Cerebellar nuclear complex (tissue), 1 donor: ENCODE measurements around the gene NFS1.
"Not testable (repeated sequence)": the region's sequence is repeated elsewhere in the genome, so short reads cannot be mapped to it uniquely, and the experiment has no call there.

Source experiments
- DNase-seq, 2 experiments: peaks; one replicate each; lab custom pipeline; 2025; lab: John Stamatoyannopoulos, UW

NFS1 gene

DNA sequence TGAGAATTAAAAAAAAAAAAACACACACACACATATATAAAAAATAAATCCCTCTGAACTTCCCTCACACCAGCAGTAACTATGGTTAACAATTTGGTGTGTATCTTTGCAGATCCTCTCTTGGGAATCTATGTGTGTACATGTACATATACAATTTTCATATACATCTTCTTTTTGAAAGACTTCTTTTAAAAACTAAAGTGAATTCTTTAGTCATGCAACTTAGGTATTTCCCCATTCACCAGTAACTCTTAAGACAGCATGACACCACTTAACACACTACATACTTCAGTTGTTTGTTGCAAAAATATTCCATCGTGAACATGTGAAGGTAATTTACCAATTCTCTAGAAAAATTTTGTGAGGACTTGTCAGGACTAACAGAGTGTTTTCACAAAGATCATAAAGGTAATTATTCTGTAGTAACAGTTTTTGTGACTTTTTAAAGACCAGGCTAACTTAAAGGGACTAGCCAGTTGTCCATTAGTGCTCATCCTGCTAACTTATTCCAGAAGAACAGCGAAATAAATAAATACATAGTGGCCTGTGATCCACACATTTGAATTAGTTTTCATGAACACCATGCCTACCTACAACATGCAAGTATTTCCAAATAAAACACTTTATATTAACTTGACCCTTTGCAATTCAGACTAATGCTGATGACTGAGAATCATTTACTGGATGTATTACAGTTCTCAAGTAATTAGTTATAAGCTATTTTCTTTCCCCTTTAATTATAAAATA lies 30.9 kb upstream of the NFS1 start:
- DNase-seq = no peak

DNA sequence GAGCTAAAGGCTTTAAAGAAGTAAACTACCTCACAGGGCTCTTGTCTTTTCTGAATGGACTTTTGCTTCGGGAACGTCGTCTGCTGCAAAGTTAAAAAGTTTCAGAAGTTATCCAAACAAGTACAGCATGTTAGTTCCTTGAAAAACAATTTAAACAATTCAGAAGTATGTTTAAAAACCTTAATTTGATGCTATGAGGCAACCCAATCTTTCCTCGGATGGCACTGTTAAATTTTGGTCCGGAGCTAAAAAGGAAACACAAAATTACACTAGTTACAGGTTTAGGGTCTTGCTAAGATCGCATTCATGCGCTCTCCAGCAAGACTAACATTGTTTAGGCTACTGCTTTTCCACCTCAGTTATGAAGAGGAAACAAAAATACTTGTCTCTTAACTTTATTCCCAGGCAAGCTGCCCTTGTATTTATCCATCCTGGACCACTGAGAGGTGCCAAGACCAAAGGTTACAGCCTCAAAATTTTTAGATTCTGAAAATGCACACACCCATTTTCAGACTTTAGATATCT lies 30.2 kb upstream of the NFS1 start:
- DNase-seq = no peak

DNA sequence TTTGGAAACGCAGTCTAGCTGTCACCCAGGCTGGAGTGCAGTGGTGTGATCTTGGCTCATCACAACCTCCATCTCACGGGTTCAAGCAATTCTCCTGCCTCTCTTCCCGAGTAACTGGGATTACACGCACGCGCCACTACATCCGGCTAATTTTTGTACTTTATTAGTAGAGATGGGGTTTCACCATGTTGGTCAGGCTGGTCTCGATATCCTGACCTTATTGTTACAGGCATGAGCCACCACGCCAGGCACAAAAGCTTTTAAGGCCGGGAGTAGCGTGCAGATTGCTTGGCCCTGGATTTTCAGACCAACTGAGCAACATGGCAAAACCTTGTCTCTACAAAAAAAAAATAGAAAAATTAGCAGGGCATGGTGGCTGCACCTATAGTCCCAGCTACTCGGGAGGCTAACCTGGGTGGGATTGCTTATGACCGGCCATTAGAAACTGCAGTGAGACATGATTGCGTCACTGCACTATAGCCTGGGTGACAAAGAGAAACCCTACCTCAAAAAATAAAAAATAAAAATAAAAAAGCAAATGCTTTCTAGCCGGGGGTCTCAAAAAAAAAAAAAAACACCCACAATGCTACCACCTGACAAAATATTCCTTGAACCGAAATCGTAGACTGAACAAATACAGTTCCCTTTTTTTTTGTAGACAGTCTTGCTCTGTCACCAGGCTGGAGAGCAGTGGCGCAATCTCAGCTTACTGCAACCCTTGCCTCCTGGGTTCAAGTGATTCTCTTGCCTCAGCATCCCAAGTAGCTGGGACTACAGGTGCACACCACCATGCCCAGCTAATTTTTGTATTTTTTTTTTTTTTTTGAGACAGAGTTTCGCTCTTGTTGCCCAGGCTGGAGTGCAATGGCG lies 27.9 kb upstream of the NFS1 start:
- no peak for DNase-seq

DNA sequence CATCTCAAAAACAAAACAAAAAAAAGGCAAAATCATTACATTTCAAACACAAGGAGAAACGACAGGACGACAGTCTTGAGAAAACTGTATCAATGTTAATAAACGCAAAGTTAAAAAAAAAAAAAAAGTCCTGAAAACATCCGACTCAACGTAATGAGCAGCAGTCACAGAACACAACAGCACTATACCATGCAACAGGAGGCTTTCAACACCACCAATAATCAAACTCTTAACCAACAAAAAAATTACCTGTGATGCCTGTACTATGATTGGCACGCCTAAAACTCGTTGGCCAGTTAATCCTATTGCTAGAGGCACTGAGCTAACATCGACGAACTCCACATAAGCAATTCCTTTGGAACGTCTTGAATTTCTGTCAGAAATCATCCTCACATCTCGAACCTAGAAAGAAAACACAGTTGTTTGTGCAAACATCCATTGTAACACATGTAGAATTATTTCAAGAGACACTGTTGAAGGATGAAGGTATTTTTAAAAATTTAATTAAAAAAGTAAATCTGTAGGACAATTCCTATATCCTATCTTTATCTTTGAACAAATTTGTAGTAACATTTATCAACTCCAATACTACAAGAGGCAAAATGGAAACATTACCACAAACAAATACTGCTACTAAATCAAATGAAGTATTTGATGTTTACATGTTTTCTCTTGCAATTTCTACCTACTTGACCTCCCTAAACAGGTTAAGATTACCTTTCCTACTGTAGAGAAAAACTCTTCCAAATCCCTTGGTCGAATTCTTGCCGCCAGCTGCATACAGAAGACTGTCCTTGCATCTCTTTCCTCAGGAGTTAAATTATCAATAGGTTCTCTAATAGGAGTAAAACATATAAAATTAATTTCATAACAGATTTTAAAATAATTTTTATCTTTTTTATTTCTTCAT lies 25.4 kb upstream of the NFS1 start:
- DNase-seq = no peak

DNA sequence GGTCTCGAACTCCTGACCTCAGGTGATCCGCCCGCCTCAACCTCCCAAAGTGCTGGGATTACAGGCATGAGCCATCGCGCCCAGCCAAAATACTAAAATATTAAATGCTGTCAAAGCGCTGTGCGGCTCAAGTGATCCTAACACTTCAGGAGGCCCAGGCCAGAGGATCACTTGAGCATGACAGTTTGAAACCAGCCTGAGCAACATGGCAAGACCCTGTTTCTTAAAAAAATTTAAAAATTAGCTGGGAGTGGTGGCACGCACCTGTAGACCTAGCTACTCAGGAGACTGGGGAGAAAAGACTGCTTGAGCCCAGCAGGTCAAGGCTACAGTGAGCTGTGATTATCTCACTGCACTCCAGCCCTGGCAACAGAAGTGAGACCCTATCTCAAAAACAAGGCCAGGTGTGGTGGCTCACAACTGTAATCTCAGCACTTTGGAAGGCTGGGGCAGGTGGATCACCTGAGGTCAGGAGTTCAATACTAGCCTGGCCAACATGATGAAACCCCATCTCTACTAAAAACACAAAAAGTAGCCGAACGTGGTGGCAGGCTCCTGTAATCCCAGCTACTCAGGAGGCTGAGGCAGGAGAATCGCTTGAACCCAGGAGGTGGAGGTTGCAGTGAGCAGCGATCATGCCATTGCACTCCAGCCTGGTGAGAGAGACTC lies 24.6 kb upstream of the NFS1 start:
- not testable (repeated sequence) for DNase-seq

DNA sequence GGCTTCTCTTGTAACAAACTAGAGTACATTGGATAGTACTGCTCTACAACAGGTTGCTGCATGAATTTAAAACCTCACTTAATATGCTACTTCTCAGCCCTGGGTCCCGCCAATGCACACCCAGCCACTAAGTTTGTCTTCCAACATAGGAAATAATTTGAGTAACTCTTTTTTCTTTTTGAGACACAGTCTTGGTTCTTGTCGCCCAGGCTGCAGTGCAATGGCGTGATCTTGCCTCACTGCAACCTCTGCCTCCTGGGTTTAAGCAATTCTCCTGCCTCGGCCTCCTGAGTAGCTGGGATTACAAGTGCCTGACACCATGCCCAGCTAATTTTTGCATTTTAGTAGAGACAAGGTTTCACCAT lies 24.1 kb upstream of the NFS1 start:
- DNase-seq = not testable (repeated sequence)

DNA sequence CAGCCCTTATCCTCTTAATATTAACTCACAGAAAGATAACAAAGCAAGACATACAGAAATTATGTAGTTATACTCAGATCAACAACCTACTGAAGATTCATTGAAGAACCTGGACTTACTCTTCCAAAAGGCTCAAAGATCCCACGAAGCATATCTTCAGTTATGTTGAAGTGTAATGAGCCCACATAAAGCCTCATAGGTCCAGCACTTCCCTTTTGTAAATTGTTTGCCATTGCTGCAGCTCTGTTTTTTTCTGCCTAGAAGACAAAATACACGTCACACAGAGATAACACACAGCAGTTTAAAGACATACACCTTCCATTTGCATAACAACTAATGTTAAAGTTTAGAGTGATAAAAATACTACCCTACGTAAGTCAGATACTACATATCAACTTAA lies 22.5 kb upstream of the NFS1 start:
- no peak for DNase-seq

DNA sequence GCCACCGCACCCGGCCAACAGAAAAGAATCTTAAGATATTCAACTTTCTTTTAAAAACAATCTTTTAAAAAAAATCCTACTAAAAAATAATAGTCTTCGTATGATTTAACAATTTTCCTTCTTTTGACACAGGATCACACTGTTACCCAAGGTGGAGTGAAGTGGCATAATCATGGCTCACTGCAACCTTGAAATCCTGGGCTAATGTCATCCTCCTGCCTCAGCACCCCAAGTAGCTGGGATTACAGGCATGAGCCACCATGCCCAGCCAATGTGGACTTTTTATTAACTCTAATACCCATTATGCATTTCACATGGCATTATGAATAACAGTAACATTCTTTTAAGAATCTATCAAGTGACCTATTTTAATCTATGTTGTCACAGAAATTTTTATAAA lies 22.1 kb upstream of the NFS1 start:
- DNase-seq = no peak

DNA sequence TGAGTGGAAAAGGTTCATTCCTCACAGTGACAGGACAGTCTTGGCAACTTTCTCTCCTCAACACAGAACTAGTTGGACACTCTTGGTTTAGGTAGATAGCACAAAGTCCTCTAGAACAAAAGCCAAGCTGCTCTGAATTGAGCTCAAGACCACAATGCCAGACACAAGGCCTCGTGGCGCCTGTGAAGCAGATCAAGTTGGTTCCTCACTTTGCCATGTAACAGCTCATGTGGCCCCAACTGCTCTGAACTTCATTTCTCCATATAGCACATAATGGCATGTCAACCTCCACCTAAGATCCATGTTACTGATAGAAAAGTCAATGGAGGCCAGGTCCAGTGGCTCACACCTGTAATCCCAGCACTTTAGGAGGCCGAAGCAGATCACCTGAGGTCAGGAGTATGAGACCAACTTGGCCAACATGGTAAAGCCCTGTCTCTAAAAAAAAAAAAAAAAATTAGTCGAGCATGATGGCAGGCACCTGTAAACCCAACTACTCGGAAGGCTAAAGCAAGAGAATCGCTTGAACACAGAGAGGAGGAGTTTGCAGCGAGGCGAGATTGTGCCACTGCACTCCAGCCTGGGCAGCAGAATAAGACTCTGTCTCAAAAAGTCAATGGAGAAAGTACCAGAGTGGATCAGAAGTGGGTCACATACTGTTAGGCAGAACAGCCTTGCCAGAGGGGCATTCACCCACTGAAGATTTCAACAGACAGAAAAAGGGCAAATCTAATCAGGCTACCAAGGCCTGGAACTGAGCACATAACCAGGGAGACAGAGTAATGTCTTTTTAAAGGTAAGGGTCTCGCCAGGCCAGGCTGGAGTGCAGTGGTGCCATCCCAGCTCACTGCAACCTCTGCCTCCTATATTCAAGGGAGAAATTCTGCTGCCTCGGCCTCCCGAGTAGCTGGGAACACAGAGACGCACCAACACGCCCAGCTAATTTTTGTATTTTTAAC lies 21.3 kb upstream of the NFS1 start:
- DNase-seq = no peak

DNA sequence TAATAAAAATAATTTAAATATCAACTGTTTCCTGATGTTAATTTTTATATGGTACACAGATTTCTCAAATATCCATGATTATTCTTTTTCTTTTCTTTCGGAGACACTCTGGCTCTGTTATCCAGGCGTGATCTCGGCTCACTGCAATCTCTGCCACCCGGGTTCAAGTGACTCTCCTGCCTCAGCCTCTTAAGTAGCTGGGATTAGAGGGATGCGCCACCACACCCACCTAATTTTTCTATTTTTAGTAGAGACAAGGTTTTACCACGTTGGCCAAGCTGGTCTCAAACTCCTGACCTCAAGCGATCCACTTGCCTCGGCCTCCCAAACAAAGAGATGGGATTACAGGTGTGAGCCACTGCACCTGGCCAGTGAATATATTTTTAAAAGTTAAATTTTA lies 20.6 kb upstream of the NFS1 start:
- no peak for DNase-seq

DNA sequence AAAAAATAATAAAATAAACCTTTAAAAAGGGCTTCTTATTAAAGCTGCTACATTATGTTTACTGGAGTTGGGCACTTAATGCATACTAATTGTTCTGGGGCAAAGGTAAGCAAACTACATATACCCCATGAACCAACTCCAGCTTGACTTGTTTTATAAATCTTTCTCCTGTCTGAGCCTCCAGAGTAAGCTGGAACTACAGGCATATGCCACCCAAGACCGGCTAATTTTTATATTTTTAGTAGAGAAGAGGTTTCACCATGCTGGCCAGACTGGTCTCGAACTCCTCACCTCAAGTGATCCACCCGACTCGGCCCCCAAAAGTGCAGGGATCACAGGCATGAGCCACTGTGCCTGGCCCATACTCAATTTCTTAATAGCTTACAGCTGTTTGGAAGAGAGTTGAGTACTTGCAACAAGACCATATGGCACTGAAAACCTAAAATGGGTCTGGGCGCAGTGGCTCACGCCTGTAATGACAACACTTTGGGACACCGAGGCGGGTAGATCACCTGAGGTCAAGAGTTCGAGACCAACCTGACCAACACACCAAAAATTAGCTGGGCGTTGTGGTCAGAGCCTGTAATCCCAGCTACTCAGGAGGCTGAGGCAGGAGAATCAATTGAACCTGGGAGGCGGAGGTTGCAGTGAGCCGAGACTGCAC lies 20.0 kb upstream of the NFS1 start:
- no peak for DNase-seq

DNA sequence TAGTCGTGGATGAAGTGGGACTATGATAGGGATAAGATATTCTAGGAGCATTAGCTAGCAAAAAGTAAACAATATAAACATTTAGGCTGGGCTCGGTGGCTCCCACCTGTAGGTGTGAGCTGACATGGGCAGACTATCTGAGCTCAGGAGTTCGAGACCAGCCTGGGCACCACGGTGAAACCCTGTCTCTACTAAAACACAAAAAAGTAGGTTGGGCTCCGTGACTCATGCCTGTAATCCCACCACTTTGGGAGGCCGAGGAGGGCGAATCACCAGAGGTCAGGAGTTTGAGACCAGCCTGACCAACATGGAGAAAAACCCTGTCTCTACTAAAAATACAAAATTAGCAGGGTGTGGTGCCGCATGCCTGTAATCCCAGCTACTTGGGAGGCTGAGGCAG lies 19.2 kb upstream of the NFS1 start:
- not testable (repeated sequence) for DNase-seq

DNA sequence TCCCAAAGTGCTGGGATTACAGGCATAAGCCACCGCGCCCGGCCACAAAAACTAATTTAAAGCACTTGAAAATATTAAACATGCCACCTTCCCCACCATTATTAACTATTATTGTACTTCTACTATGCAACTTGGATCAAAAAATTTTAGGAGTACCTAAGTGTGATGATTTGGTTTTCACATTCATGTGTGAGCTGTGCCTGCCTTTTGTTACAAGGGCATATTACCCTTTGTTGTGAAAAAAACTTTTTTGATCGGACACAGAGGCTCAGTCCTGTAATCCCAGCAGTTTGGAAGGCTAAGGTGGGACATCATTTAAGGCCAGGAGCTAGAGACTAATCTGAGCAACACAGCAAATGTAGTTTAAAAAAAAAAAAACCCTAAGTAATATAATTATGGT lies 17.2 kb upstream of the NFS1 start:
- DNase-seq = no peak

DNA sequence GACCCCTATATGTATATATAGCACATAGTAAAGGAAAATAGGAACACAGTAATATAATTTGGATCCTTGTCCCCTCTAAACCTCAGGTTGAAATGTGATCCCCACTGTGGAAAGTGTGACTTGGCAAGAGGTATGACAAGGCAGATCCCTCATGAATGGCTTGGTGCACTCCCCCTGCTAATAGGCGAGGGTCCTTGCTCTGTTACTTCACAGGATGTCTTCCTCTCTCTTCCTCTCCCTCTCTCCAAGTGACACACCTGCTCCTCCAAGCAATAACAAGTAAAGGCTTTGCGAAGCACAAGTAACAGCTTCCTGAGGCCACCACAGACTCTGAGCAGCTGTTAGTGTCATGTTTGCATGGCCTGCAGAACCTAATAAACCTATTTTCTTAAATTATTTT lies 16.5 kb upstream of the NFS1 start:
- no peak for DNase-seq

DNA sequence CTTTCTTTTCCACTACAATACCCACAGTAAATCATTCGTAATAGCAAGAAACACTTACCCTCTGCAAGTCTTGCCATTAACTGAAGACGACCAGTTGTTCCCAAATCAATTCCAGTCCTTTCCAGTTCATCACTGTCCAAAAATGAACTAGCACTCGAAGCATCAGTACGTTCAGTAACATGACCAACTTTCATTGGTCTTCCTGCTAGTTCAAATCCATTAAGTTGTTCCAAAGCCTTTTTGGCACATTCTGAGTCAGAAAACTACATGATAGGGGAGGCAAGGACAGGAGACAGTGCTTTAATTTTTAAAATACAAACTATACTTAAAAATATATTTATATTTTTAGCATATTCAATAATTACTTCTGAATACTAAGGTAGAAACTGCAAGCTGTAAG lies 15.0 kb upstream of the NFS1 start:
- DNase-seq = no peak

DNA sequence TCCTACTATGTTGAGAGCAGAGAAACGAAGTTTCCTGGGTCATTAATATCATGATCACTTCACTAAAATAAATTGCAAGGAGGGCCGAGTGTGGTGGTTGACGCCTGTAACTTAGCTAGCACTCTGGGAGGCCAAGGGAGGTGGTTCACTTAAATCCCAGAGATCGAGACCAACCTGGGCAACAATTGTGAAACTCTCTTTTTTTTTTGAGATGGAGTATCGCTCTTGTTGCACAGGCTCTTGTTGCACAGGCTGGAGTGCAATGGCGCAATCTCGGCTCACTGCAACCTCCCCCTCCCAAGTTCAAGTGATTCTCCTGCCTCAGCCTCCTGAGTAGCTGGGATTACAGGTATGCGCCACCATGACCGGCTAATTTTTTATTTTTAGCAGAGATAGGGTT lies 14.0 kb upstream of the NFS1 start:
- DNase-seq = not testable (repeated sequence)

DNA sequence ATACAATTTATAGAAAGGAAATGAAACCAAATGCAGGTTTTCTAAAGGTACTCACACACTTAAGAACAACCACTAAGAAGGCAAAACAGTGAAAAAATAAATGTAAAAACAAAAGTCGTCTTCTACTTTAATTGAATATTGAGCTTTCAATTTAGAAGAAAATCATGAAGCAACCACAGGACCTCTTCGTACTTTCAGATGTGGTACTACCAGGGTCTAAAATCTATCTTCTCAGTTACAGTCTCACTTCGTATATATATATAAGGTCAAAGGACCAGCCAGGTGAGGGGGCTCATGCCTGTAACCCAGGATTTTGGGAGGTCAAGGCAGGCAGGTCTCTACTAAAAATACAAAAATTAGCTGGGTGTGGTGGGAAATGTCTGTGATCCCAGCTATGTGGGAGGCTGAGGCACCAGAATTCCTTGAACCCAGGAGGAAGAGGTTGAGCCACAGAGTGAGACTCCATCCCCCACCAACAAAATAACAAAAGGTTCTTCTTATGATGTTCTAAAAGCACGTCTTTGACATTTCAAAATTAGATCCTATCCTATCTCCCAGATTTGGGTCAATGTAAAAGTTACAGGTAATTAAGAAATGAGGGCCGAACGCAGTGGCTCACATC lies 12.5 kb upstream of the NFS1 start:
- DNase-seq = no peak

DNA sequence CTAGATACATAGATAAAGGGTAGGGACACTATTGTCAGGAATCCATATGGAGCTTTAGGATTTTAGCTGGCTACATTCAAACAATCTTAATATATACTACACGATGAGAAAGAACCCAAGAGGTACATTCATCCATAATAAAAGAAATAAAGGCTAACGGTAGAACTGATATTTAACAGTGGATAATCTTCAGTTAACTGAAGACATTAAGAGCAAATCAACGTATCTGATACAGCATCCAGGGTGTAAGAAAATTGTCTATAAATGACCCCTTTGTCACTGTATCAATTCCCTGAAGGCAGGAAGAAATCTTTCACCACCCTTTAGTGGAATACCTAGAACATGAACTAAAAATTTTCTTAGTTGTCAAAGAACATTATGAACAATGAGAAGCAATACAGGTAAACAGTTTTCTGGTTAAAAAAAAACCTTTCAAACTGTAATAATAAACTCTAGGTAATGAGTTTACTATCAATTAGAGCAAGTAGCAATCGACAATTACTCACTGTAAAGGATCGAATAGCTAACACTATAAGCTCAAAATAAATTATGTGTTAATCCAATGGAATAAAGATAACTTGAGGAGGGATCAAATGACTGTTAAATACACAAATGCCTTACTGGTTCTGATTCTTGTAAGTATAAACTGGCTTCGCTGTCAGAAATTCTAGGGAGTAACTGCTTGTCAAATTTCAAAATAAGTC lies 11.9 kb upstream of the NFS1 start:
- no peak for DNase-seq

DNA sequence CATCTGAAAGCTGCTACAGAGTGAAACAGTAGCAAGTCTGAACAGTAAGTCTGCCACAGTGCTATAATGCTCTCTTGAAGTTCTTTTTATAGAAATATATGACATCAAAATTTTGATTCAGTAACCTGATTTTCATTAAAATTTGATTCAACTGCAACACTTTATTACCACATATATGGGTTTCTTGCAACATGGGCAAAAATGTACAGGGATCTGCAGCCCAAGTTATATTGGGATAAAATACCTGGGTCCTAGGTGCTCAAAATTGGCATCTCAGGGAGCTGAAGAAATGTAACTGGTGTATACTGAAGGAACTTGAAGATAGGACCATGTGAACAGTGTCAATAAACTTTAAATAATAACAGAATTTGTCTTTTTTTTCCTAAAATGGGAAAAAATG lies 10.9 kb upstream of the NFS1 start:
- DNase-seq = no peak
